ENCODE measurements around the gene LMBR1. TPM values are rescaled to one million over a fixed set of nuclear protein-coding genes. Genes with fewer than 3 reads are reported as not detected.
"Not testable (repeated sequence)": the region's sequence is repeated elsewhere in the genome, so short reads cannot be mapped to it uniquely, and the experiment has no call there.

Gene LMBR1
- total RNA-seq, 4 donors from 2014 or later, result 25.2 to 68.3 (median 38.4) TPM

- H3K9me3 ChIP-seq, result peaks cover 0 to 17% (median 7%) of the 10 kb centered on the region in 3 donors
- no peaks in the 10 kb centered on the region for H3K27me3 ChIP-seq
- 85 to 100% methylated on average over 5 of the region's 5 CpGs for WGBS, 2 donors
- TF ChIP-seq, protein P1, sequence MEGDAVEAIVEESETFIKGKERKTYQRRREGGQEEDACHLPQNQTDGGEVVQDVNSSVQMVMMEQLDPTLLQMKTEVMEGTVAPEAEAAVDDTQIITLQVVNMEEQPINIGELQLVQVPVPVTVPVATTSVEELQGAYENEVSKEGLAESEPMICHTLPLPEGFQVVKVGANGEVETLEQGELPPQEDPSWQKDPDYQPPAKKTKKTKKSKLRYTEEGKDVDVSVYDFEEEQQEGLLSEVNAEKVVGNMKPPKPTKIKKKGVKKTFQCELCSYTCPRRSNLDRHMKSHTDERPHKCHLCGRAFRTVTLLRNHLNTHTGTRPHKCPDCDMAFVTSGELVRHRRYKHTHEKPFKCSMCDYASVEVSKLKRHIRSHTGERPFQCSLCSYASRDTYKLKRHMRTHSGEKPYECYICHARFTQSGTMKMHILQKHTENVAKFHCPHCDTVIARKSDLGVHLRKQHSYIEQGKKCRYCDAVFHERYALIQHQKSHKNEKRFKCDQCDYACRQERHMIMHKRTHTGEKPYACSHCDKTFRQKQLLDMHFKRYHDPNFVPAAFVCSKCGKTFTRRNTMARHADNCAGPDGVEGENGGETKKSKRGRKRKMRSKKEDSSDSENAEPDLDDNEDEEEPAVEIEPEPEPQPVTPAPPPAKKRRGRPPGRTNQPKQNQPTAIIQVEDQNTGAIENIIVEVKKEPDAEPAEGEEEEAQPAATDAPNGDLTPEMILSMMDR (IDR thresholded peaks at IDR 0.05), result no peak
- no peak for TF ChIP-seq POLR2A (IDR thresholded peaks at IDR 0.05)
- no peaks in the 10 kb centered on the region for H3K4me1 ChIP-seq
- H3K4me3 ChIP-seq, result no peak overlapping the region
- no peak overlapping the region for H3K27ac ChIP-seq
- intact Hi-C loops (cut with DNase I), result no loop called here
- peaks cover 0 to 5% (median 0%) of the 10 kb centered on the region in 3 donors for H3K36me3 ChIP-seq
- no peak for DNase-seq
Measured at GRCh38 chr7:156854654-156855053, 38.3 kb downstream of the LMBR1 start.

DNA sequence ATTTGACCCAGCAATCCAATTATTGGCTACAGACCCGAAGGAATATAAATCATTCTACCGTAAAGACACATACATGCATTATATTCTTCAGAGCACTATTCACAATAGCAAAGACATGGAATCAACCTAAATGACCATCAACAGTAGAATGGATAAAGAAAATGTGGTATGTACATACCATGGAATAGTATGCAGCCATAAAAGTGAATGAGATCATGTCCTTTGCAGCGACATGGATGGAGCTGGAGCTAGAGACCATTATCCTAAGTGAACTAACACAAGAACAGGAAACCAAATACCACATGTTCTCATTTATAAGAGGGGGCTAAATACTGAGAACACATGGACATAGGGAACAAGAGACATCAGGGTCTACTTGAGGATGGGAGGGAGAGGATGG is 44.0 kb downstream of the LMBR1 start:
- TF ChIP-seq, protein P1 (IDR thresholded peaks at IDR 0.05), result no peak
- no peak for TF ChIP-seq POLR2A (IDR thresholded peaks at IDR 0.05)
- no peaks in the 10 kb centered on the region for H3K36me3 ChIP-seq
- WGBS, 2 donors, result 86 to 94% methylated on average over 3 of the region's 3 CpGs
- H3K4me3 ChIP-seq, result no peak overlapping the region
- H3K9me3 ChIP-seq, result no peaks in the 10 kb centered on the region
- no peaks in the 10 kb centered on the region for H3K27me3 ChIP-seq
- H3K4me1 ChIP-seq, result no peaks in the 10 kb centered on the region
- intact Hi-C loops (cut with DNase I), result no loop called here
- no peak overlapping the region for H3K27ac ChIP-seq
- no peak for DNase-seq

DNA sequence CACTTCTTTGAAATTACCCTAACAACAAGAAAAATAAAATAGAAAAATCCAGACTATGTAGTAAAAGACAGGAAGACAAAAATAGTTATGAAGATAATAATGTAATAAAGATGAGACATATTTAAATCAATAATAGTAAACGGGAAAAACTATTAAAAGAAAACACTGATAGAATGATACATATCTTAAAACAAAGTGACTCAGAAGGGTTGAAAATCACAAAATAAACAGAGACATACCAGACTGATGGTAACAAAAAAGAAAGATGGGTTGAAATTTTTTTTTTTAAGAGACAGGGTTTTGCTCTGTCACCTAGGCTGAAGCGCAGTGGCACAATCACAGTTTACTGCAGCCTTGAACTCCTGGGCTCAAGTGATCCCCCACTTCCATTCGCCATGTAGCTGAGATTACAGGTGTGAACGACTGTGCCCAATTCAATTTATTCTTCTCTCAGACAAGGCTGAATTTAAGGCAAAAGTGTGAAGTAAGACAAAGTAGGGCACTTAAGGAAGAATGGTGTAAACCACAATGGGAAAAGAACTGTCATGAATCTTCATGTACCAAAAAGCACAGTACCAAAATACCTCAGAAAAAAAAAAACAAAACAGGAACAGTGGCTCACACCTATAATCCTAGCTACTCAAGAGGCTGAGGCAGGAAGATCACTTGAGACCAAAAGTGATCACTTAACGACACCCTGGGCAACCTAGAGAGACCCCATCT is 47.4 kb downstream of the LMBR1 start:
- no peaks in the 10 kb centered on the region for H3K36me3 ChIP-seq
- TF ChIP-seq, protein P1 (IDR thresholded peaks at IDR 0.05), result no peak
- TF ChIP-seq POLR2A (IDR thresholded peaks at IDR 0.05), result no peak

GRCh38 chr7:156843582-156843981 is 49.4 kb downstream of the LMBR1 start:
- H3K4me3 ChIP-seq; intact Hi-C loops (cut with DNase I): not testable (repeated sequence)
- 84 to 97% methylated on average over 6 of the region's 6 CpGs for WGBS, 2 donors

More for the DNA sequence above, 47.4 kb downstream of the LMBR1 start:
- WGBS, 2 donors, result 75 to 79% methylated on average over 5 of the region's 5 CpGs
- Histone ChIP-seq H3K4me3 (no peak overlapping the region), H3K27ac (no peak overlapping the region), H3K27me3 (no peaks in the 10 kb centered on the region), H3K4me1 (no peaks in the 10 kb centered on the region), H3K9me3 (no peaks in the 10 kb centered on the region)
- DNase-seq, result no peak
- intact Hi-C loops (cut with DNase I), result no loop called here

GRCh38 chr7:156843157-156843556 is 49.8 kb downstream of the LMBR1 start:
- Histone ChIP-seq H3K9me3 (no peaks in the 10 kb centered on the region), H3K36me3 (no peaks in the 10 kb centered on the region), H3K27me3 (no peaks in the 10 kb centered on the region), H3K4me1 (no peaks in the 10 kb centered on the region), H3K4me3 (no peak overlapping the region), H3K27ac (no peak overlapping the region)
- intact Hi-C loops (cut with DNase I), result no loop called here
- TF ChIP-seq POLR2A (IDR thresholded peaks at IDR 0.05), result no peak
- TF ChIP-seq, protein P1 (IDR thresholded peaks at IDR 0.05), result no peak
- 90 to 92% methylated on average over 2 of the region's 2 CpGs for WGBS, 2 donors
- no peak for DNase-seq

More at GRCh38 chr7:156843582-156843981, 49.4 kb downstream of the LMBR1 start:
- H3K27me3 ChIP-seq, H3K9me3 ChIP-seq, DNase-seq, H3K36me3 ChIP-seq, H3K27ac ChIP-seq, H3K4me1 ChIP-seq: not testable (repeated sequence)

Data from esophagus squamous epithelium (tissue), 5 donors.